GM23338 (cell line): ENCODE measurements around the gene COL2A1.

Experiments used
- CREB1 ChIP-seq: fragments of 250-450 bp; sonication (Bioruptor Pico); IDR thresholded peaks from 2 replicates; pipeline ENCODE4 v1.5.0; 2020; ENCODE audit warnings: low read depth, mild to moderate bottlenecking, moderate library complexity
- CTCF ChIP-seq, 2 experiments: fragments of 200-600 bp in 1 of 2; sonication (generic) in 1 of 2; conservative IDR thresholded peaks; 2 replicates each; pipeline versions ENCODE4 v1.5.1 to v1.6.1; 2016 to 2017; ENCODE audit warnings: antibody characterized with exemption in 2 of 2, low read depth in 2 of 2, mild to moderate bottlenecking in 2 of 2, moderate library complexity in 1 of 2
- EZH2 ChIP-seq: fragments of 200-600 bp; sonication (generic); IDR thresholded peaks from one replicate; pipeline ENCODE4 v1.8.0; 2017; ENCODE audit warnings: antibody characterized with exemption, mild to moderate bottlenecking, low read depth; ENCODE audit not compliant: unreplicated experiment
- EZH2phosphoT487 ChIP-seq: fragments of 200-600 bp; sonication (generic); IDR thresholded peaks from one replicate; pipeline ENCODE4 v1.8.1; 2018; ENCODE audit warnings: antibody characterized with exemption; ENCODE audit not compliant: unreplicated experiment
- POLR2AphosphoS5 ChIP-seq: IDR thresholded peaks from 2 replicates; pipeline ENCODE4 v1.6.1; 2016; ENCODE audit warnings: antibody characterized with exemption, low read depth
- REST ChIP-seq: IDR thresholded peaks from one replicate; pipeline ENCODE4 v1.6.1; 2018; ENCODE audit warnings: antibody characterized with exemption; ENCODE audit not compliant: unreplicated experiment
- ZNF331 ChIP-seq: fragments of 250-450 bp; sonication (Bioruptor Pico); IDR thresholded peaks from 2 replicates; pipeline ENCODE4 v1.5.0; 2020; ENCODE audit warnings: low read depth, mild to moderate bottlenecking, moderate library complexity

DNA sequence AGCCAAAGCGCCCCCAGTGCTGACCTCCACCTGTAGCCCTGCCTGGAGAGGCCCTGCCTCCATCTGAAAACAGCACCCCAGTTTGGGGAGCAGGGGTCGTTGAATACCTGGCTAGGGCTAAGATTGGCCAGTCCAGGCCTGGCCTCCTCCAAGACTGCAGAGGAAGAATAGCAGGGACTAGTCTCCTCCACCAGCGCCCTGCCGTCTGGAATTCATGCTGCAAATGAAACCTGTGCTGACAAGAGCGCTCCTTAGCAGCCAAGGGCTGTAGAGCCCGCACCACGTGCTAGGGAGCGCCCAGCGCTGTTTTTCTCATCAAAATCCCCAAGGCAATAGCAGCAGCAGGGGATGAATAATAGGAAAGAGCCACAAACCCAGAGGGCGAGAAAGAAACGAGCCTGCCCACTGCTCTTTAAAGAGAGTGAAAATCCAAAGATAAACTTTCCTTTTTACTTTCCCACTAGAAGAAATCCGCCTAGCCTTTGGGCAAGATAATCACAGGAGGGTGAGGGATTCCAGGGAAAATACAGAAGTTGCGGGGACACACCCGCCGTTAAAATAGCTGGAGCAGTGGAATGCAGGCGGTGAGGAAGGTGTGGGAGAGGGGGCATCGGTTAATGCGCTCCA, 3.3 kb downstream of the COL2A1 start:
- TF ChIP-seq CTCF (conservative IDR thresholded peaks at IDR 0.05; ENCODE audit: low read depth in 2 of 2) (no peak), POLR2AphosphoS5 (no peak; the same call in 1 of the 2 replicates), ZNF331 (CRISPR knock-in tag) (no peak), EZH2phosphoT487 (no peak), CREB1 (no peak), EZH2 (no peak), REST (no peak)
